HG03469 (cell line): ENCODE data around the gene RPL41.
A peak's percentile ranks its signal among the peaks of the same experiment; 100 is the strongest.
"Not testable (repeated sequence)": the region's sequence is repeated elsewhere in the genome, so short reads cannot be mapped to it uniquely, and the experiment has no call there.

Experiments used
- ATAC-seq: cut with Tn5 transposase; IDR thresholded peaks from one replicate; pipeline ENCODE4 v1.9.1; 2021; ENCODE audit warnings: mild to moderate bottlenecking, moderate library complexity, moderate number of reproducible peaks; ENCODE audit not compliant: unreplicated experiment

RPL41 gene

GRCh38 chr12:56116267-56117081 lies at the start of gene RPL41:
RPL41 (plus strand) TSS chr12:56116633.
- peak; percentile 28 for ATAC-seq

- no peak for ATAC-seq
Measured at GRCh38 chr12:56071648-56072047, 44.8 kb upstream of the RPL41 start.

DNA sequence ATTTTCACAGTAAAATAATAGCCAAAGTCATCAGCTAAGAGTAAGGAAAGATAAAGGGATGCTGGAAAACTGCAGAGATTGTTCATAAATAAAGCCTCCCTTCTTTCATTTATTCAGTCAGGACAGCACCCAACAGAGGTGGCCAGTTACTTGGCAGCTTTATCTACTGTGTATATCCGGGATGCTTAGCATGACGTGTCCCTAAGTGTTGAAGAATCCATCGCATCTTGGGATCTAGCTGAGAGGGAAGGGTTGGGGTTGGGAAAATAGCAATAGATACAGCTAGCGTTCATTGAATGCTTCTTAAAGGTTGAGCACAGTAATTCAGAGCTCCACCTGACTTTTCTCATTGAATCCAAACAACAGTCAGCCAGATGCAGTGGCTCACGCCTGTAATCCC lies 42.0 kb upstream of the RPL41 start:
- ATAC-seq = no peak

DNA sequence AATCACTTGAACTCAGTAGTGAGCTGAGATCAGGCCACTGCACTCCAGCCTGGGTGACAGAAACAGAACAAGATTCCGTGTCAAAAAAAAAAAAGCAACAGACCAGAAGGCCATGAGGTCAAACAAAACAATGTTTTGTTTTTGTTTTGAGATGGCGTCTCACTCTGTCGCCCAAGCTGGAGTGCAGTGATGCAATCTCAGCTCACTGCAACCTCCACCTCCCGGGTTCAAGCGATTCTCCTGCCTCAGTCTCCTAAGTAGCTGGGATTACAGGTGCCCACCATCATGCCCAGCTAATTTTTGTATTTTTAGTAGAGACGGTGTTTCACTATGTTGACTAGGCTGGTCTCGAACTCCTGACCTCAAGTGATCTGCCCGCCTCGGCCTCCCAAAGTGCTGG lies 38.5 kb upstream of the RPL41 start:
- not testable (repeated sequence) for ATAC-seq

DNA sequence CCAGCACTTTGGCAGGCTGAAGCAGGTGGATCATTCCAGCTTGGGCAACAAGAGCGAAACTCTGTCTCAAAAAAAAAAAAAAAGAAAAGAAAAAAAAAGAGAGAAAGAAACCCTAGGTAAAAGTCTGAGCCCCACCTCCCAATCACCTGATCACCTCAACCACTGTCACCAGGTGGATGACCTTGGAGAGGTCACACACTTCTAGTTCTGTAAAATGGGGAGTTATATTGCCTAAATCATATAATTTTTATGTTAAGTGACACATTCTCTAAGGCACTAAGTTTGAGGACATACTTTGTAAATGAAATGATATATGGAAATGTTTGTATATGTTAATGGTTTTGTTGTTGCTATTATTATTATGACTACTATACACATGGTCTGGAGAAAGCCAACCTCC lies 38.0 kb upstream of the RPL41 start:
- ATAC-seq = no peak

DNA sequence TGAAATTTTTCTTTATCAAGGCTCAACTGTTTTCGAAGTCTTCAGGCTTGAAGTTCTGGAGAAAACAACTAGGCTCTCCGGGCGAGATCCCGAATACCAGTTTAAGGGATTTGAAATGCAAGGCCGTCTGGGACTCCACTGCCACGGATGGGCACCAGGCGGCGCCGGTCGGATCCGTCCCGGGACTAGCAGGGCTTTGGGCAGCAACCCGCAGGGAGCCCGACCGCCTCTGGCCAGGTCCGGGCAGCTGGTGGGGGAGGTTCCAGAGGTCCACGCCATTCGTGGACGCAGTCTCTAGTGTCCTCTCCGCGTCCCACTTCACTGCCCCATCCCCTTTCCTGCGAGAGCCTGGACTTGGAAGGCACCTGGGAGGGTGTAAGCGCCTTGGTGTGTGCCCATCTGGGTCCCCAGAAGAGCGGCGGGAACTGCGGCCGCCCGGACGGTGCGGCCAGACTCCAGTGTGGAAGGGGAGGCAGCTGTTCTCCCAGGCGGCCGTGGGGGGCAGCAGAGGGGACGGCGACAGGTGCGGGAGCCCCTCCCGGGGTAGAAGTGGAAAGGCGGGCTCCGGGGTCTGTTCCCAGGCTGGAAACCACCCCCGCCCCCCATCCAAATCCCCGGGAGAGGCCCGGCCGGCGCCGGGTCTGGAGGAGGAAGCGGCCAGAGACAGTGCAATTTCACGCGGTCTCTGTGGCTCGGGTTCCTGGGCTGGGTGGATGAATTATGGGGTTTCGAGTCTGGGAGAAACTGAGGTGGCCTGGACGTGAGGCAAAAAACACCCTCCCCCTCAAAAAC lies 37.3 kb upstream of the RPL41 start:
- ATAC-seq = no peak

- ATAC-seq = no peak
Measured at GRCh38 chr12:56079723-56080555, 36.5 kb upstream of the RPL41 start, which contains the start of gene ERBB3. ERBB3 (plus strand) TSS chr12:56080165; CDS start chr12:56080301, 136 bp downstream.

- no peak for ATAC-seq
Measured at GRCh38 chr12:56080556-56081138, 35.8 kb upstream of the RPL41 start.

DNA sequence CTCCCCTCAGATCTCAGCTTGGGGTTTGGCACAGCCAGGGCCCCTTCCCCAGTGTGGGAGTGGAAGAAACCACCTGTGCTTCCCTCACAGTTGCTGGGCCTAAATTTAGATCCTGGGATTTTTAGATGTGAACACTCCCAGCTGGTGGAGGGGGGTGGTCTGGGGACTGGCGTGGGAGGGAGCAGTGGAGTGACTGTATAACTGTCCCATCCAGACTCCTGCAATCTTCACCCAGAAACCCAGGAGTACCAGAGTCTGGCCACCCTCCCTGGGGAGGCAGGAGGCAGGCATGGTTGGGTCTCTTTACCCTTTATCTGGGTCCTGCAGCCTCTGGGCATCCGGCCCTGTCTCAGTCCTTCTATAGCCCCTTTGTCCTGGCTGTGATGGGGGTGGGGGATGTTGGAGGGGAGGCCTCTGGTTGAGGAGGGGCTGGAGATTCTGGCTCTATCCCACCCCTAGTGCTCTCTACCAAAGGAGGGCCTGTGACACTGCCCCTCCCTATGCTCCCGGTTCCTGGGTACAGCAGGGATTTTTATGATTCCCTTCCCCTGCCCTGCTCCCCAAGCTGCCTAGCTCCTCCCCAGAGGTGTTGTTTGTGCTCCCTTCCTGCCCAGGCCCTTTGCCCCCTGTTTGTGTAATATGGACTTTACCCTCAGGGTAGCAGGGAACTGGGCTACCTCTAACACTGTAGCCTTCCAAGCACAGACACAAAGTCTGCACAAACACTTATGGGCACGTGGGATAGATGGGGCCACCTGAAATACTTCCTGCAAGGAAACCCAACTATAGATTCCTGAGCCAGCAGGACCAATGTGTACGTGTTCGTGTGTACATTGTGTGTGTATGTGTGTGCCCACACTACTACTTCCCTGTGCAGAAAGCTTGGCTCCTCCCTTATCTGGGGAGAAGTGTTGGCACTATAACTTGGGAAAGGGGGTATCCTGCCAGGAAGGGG lies 34.8 kb upstream of the RPL41 start:
- ATAC-seq = no peak

GRCh38 chr12:56082382-56082781 lies 34.1 kb upstream of the RPL41 start:
- no peak for ATAC-seq

- ATAC-seq = no peak
Measured at GRCh38 chr12:56082967-56083366, 33.5 kb upstream of the RPL41 start.

- ATAC-seq = no peak
Measured at GRCh38 chr12:56084958-56085543, 31.4 kb upstream of the RPL41 start.

GRCh38 chr12:56086096-56086495 lies 30.3 kb upstream of the RPL41 start:
- ATAC-seq = no peak

DNA sequence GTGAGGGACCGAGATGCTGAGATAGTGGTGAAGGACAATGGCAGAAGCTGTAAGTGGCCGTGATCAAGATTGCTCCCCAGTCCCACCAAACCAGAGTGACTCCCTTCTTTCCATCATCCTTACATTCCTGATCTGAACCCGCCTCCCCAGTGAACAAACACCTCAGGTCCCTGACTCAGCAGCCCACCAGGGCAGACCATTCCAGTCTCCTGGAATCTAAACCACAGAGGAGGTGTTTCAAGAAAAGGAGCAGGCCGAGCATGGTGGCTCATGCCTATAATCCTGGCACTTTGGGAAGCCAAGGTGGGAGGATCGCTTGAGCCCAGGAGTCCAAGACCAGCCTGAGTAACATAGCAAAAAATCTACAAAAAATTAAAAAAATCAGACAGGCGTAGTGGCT lies 29.8 kb upstream of the RPL41 start:
- no peak for ATAC-seq

DNA sequence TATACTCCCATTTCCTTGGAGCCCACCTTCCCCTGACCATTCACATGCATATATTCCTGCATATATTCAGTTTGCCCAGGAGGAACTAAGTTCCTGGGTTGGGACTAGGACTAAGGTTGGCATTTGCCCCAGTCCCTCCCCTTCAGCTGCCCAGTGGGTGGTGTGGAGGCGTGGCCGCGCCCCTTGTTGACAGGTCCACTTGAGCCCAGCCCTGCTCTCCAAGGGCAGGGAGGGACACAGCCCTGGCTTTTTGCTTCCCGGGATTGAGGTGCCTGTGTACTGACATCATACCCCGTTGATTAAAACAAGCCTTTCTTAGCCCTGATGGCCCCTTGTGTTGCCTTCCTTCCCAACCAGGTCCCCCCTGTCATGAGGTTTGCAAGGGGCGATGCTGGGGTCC lies 29.2 kb upstream of the RPL41 start:
- no peak for ATAC-seq

GRCh38 chr12:56097738-56098137 lies 18.7 kb upstream of the RPL41 start:
- ATAC-seq = no peak

DNA sequence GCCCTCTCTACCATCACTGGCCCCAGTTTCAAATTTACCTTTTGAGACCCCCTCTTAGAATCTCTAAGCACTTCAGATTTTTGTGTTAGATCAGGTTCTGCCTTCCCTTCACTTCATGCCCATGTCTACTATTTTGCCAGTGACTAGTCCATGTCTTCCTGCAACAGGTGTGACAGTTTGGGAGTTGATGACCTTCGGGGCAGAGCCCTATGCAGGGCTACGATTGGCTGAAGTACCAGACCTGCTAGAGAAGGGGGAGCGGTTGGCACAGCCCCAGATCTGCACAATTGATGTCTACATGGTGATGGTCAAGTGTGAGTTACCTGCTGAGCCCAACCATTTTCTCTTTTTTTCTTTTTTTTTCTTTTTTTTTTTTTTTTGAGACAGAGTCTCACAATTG lies 17.8 kb upstream of the RPL41 start:
- no peak for ATAC-seq

- ATAC-seq = no peak
Measured at GRCh38 chr12:56099787-56100186, 16.6 kb upstream of the RPL41 start.

DNA sequence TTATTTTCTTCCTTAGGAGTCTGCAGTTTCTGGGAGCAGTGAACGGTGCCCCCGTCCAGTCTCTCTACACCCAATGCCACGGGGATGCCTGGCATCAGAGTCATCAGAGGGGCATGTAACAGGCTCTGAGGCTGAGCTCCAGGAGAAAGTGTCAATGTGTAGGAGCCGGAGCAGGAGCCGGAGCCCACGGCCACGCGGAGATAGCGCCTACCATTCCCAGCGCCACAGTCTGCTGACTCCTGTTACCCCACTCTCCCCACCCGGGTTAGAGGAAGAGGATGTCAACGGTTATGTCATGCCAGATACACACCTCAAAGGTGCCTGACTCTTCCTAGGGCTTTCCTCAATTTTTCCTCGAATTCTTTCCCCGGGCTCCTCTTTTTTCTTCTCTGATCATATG lies 15.4 kb upstream of the RPL41 start:
- no peak for ATAC-seq
